ENCODE results near the gene ZNF292. TPM values are rescaled to one million over a fixed set of nuclear protein-coding genes. Genes with fewer than 3 reads are reported as not detected.

Gene ZNF292
- total RNA-seq, 1 experiment from 2014 or later: 44.6 TPM

- peaks cover 10% of the 10 kb centered on the region for H3K36me3 Mint-ChIP-seq (ENCODE audit: insufficient read depth, unreplicated experiment)
- DNase-seq: no peak
- no peak overlapping the region for H3K27ac Mint-ChIP-seq (ENCODE audit: unreplicated experiment)
- intact Hi-C loops (cut with micrococcal nuclease; ENCODE audit: unreplicated experiment): no loop called here
- no peaks in the 10 kb centered on the region for H3K4me1 Mint-ChIP-seq (ENCODE audit: low read depth, unreplicated experiment)
- H3K9me3 Mint-ChIP-seq (ENCODE audit: low read depth, unreplicated experiment): no peaks in the 10 kb centered on the region
- no peak overlapping the region for H3K4me3 Mint-ChIP-seq (ENCODE audit: low read depth, unreplicated experiment)
- TF ChIP-seq CTCF (IDR thresholded peaks at IDR 0.05; ENCODE audit: unreplicated experiment): no peak
- CTCF ChIA-PET: no interaction called here
- BruUV-seq (replicated peaks): no TSS peak
- no peaks in the 10 kb centered on the region for H3K27me3 Mint-ChIP-seq (ENCODE audit: unreplicated experiment)
Observed at GRCh38 chr6:87222676-87223075, 67.3 kb downstream of the ZNF292 start.

GRCh38 chr6:87224971-87225370 lies 69.6 kb downstream of the ZNF292 start:
- Mint-ChIP-seq H3K36me3 (ENCODE audit: insufficient read depth, unreplicated experiment) (peaks cover 14% of the 10 kb centered on the region), H3K4me1 (ENCODE audit: low read depth, unreplicated experiment) (no peaks in the 10 kb centered on the region), H3K9me3 (ENCODE audit: low read depth, unreplicated experiment) (no peaks in the 10 kb centered on the region), H3K27ac (ENCODE audit: unreplicated experiment) (no peak overlapping the region), H3K4me3 (ENCODE audit: low read depth, unreplicated experiment) (no peak overlapping the region), H3K27me3 (ENCODE audit: unreplicated experiment) (no peaks in the 10 kb centered on the region)
- no peak for TF ChIP-seq CTCF (IDR thresholded peaks at IDR 0.05; ENCODE audit: unreplicated experiment)
- intact Hi-C loops (cut with micrococcal nuclease; ENCODE audit: unreplicated experiment): no loop called here
- DNase-seq: no peak
- CTCF ChIA-PET: no interaction called here
- BruUV-seq (replicated peaks): no TSS peak

GRCh38 chr6:87225511-87225910 lies 70.1 kb downstream of the ZNF292 start:
- H3K9me3 Mint-ChIP-seq (ENCODE audit: low read depth, unreplicated experiment): no peaks in the 10 kb centered on the region
- CTCF ChIA-PET: no interaction called here
- intact Hi-C loops (cut with micrococcal nuclease; ENCODE audit: unreplicated experiment): no loop called here

GRCh38 chr6:87225937-87226336 lies 70.6 kb downstream of the ZNF292 start:
- Mint-ChIP-seq H3K27me3 (ENCODE audit: unreplicated experiment) (no peaks in the 10 kb centered on the region), H3K27ac (ENCODE audit: unreplicated experiment) (no peak overlapping the region), H3K36me3 (ENCODE audit: insufficient read depth, unreplicated experiment) (peaks cover 14% of the 10 kb centered on the region), H3K4me3 (ENCODE audit: low read depth, unreplicated experiment) (no peak overlapping the region), H3K9me3 (ENCODE audit: low read depth, unreplicated experiment) (no peaks in the 10 kb centered on the region), H3K4me1 (ENCODE audit: low read depth, unreplicated experiment) (no peaks in the 10 kb centered on the region)
- intact Hi-C loops (cut with micrococcal nuclease; ENCODE audit: unreplicated experiment): no loop called here
- no peak for TF ChIP-seq CTCF (IDR thresholded peaks at IDR 0.05; ENCODE audit: unreplicated experiment)
- CTCF ChIA-PET: no interaction called here
- no peak for DNase-seq
- BruUV-seq (replicated peaks): no TSS peak

More at GRCh38 chr6:87225511-87225910, 70.1 kb downstream of the ZNF292 start:
- Mint-ChIP-seq H3K36me3 (ENCODE audit: insufficient read depth, unreplicated experiment) (peaks cover 14% of the 10 kb centered on the region), H3K27me3 (ENCODE audit: unreplicated experiment) (no peaks in the 10 kb centered on the region), H3K27ac (ENCODE audit: unreplicated experiment) (no peak overlapping the region), H3K4me1 (ENCODE audit: low read depth, unreplicated experiment) (no peaks in the 10 kb centered on the region), H3K4me3 (ENCODE audit: low read depth, unreplicated experiment) (no peak overlapping the region)
- no peak for TF ChIP-seq CTCF (IDR thresholded peaks at IDR 0.05; ENCODE audit: unreplicated experiment)
- no TSS peak for BruUV-seq (replicated peaks)
- DNase-seq: no peak

All from Calu3 (cell line).